NOMO-1 treated with DMSO at 0.1 percent for 48 hours (cell line): ENCODE results near the gene WDPCP.
"Not testable (repeated sequence)": the region's sequence is repeated elsewhere in the genome, so short reads cannot be mapped to it uniquely, and the experiment has no call there.

Source experiments
- DNase-seq: peaks from one replicate; lab custom pipeline; 2025; ENCODE audit not compliant: unreplicated experiment; lab: John Stamatoyannopoulos, UW

WDPCP gene

GRCh38 chr2:63588385-63589147, at the start of gene WDPCP, which contains the start of gene MDH1:
Gene WDPCP (minus strand): TSS chr2:63588477. CDS start chr2:63588271, 206 bp downstream.
Gene MDH1 (plus strand): TSS chr2:63588963. CDS start chr2:63589044, 81 bp downstream.
- DNase-seq, result peak; percentile 99

GRCh38 chr2:63632382-63632781, 44.1 kb upstream of the WDPCP start:
- DNase-seq, result no peak

GRCh38 chr2:63631501-63631900, 43.2 kb upstream of the WDPCP start:
- DNase-seq, result no peak

- no peak for DNase-seq
Measured at GRCh38 chr2:63628403-63628942, 40.2 kb upstream of the WDPCP start.

- no peak for DNase-seq
Measured at GRCh38 chr2:63627866-63628265, 39.6 kb upstream of the WDPCP start.

GRCh38 chr2:63623763-63624162, 35.5 kb upstream of the WDPCP start:
- not testable (repeated sequence) for DNase-seq

GRCh38 chr2:63622751-63623150, 34.5 kb upstream of the WDPCP start:
- DNase-seq, result no peak

- no peak for DNase-seq
Measured at GRCh38 chr2:63619328-63619727, 31.1 kb upstream of the WDPCP start.

GRCh38 chr2:63617366-63617765, 29.1 kb upstream of the WDPCP start:
- DNase-seq, result no peak

- no peak for DNase-seq
Measured at GRCh38 chr2:63614983-63615945, 27.0 kb upstream of the WDPCP start.

GRCh38 chr2:63614448-63614968, 26.2 kb upstream of the WDPCP start:
- no peak for DNase-seq

GRCh38 chr2:63613391-63613901, 25.2 kb upstream of the WDPCP start:
- no peak for DNase-seq

GRCh38 chr2:63610525-63610924, 22.2 kb upstream of the WDPCP start:
- DNase-seq, result no peak

GRCh38 chr2:63608865-63609264, 20.6 kb upstream of the WDPCP start:
- DNase-seq, result not testable (repeated sequence)

GRCh38 chr2:63604666-63605065, 16.4 kb upstream of the WDPCP start:
- DNase-seq, result no peak

- DNase-seq, result no peak
Measured at GRCh38 chr2:63600881-63601460, 12.7 kb upstream of the WDPCP start.

GRCh38 chr2:63598981-63599380, 10.7 kb upstream of the WDPCP start:
- no peak for DNase-seq

GRCh38 chr2:63596401-63596883, 8.2 kb upstream of the WDPCP start:
- no peak for DNase-seq

- DNase-seq, result no peak
Measured at GRCh38 chr2:63594660-63595059, 6.4 kb upstream of the WDPCP start.

GRCh38 chr2:63591566-63592175, 3.4 kb upstream of the WDPCP start:
- DNase-seq, result peak; percentile 24
